HepG2 (cell line): ENCODE measurements around the gene SAP130. TPM values are rescaled to one million over a fixed set of nuclear protein-coding genes. Genes with fewer than 3 reads are reported as not detected.
A peak's percentile ranks its signal among the peaks of the same experiment; 100 is the strongest.

Experiments used
- ATAC-seq: fragments of 200-7000 bp; cut with Tn5 transposase; 3 replicates; pipeline ENCODE4 v1.9.1; 2020; ENCODE audit warnings: mild to moderate bottlenecking, moderate library complexity
- BruUV-seq: library from RNA; stranded (reverse); fragments of 400-500 nt; replicated peaks from 2 replicates; lab custom pipeline; 2021; lab: Mats Ljungman, UMichigan
- CTCF ChIA-PET: fragments of 300-600 bp; formaldehyde crosslinking; extraction: SDS; loops from one replicate; lab custom pipeline; 2021; ENCODE audit warnings: low total read pairs, inconsistent platforms, low intra/inter-chr PET ratio; lab: Yijun Ruan, JAX
- POLR2A ChIA-PET: fragments of 350-600 bp; sonication (Branson Sonifier 250); formaldehyde crosslinking; loops from one replicate; lab custom pipeline; 2020; ENCODE audit warnings: antibody characterized with exemption, inconsistent platforms; lab: Yijun Ruan, JAX
- DNase-seq: peaks from one replicate; pipeline ENCODE4 v3.0.0-alpha.2; 2015; ENCODE audit warnings: low spot score
- FAIRE-seq: peaks from 3 replicates; lab custom pipeline; 2011; peaks lifted over from hg19 to GRCh38; lab: Jason Lieb, UNC
- H2AFZ ChIP-seq: one replicate; pipeline ENCODE4 v1.6.1; 2011; ENCODE audit warnings: low read length, inconsistent platforms
- H3K27ac ChIP-seq: fragments of 300-600 bp; 3 replicates; pipeline ENCODE4 v1.8.0; 2011; ENCODE audit warnings: mixed run types, mild to moderate bottlenecking, mixed read lengths, low read length, inconsistent platforms; ENCODE audit not compliant: insufficient read depth; ENCODE audit errors: extremely low read length
- H3K27me3 ChIP-seq, 2 experiments: fragments of 200-600 bp in 1 of 2; 2 replicates in 1 of 2; 3 replicates in 1 of 2; pipeline versions ENCODE4 v1.6.0 to v1.8.0; 2011; ENCODE audit warnings: low read length in 2 of 2, mild to moderate bottlenecking in 2 of 2, moderate library complexity in 2 of 2, inconsistent platforms in 1 of 2; ENCODE audit not compliant: insufficient read depth in 2 of 2, control insufficient read depth in 1 of 2
- H3K36me3 ChIP-seq, 2 experiments: fragments of 200-600 bp in 1 of 2; replicated peaks in 1 of 2; 2 replicates in 1 of 2; 3 replicates in 1 of 2; pipeline versions ENCODE4 v1.5.1 to v1.8.0; 2011; ENCODE audit warnings: low read length in 2 of 2, inconsistent platforms in 1 of 2; ENCODE audit not compliant: insufficient read depth in 2 of 2, control insufficient read depth in 1 of 2
- H3K4me1 ChIP-seq: 2 replicates; pipeline ENCODE4 v1.5.1; 2012; ENCODE audit warnings: low read length, inconsistent platforms; ENCODE audit not compliant: insufficient read depth
- H3K4me2 ChIP-seq: 2 replicates; pipeline ENCODE4 v1.6.0; 2011; ENCODE audit warnings: low read depth, low read length, inconsistent platforms
- H3K4me3 ChIP-seq, 3 experiments: fragments of 200-600 bp in 1 of 3; sonication (generic), shearing (Covaris generic) in 1 of 3; replicated peaks in 1 of 3; 2 replicates each; pipeline ENCODE4 v1.5.1; 2011 to 2016; ENCODE audit warnings: low read length in 3 of 3, inconsistent platforms in 2 of 3, low read depth in 2 of 3, mild to moderate bottlenecking in 2 of 3, control low read depth in 1 of 3, mixed read lengths in 1 of 3; ENCODE audit not compliant: insufficient read depth in 1 of 3
- H3K79me2 ChIP-seq: one replicate; pipeline ENCODE4 v1.6.1; 2011; ENCODE audit warnings: low read length, inconsistent platforms; ENCODE audit not compliant: insufficient read depth
- H3K9ac ChIP-seq: 2 replicates; pipeline ENCODE4 v1.6.0; 2011; ENCODE audit warnings: mild to moderate bottlenecking, low read depth, low read length, inconsistent platforms; ENCODE audit not compliant: insufficient read depth
- H3K9me3 ChIP-seq: 2 replicates; pipeline ENCODE4 v1.5.1; 2012; ENCODE audit warnings: mild to moderate bottlenecking, low read length
- H4K20me1 ChIP-seq: 2 replicates; pipeline ENCODE4 v1.6.0; 2011; ENCODE audit warnings: inconsistent platforms, mild to moderate bottlenecking, low read length, moderate library complexity; ENCODE audit not compliant: insufficient read depth
- CC2D1A ChIP-seq: sonication (generic); formaldehyde crosslinking; IDR thresholded peaks from 2 replicates; pipeline ENCODE4 v1.8.1; 2023; ENCODE audit warnings: mild to moderate bottlenecking, missing genetic modification reagents
- KMT2B ChIP-seq: IDR thresholded peaks from 2 replicates; pipeline ENCODE4 v1.6.1; 2016; ENCODE audit warnings: missing genetic modification reagents, missing compliant biosample characterization
- MAFF ChIP-seq: IDR thresholded peaks from 2 replicates; pipeline ENCODE4 v1.6.1; 2011; ENCODE audit warnings: low read depth, low read length, improper control_type of control experiment
- NR2C2 ChIP-seq: sonication (generic); formaldehyde crosslinking; IDR thresholded peaks from 2 replicates; pipeline ENCODE4 v1.4.0; 2020; ENCODE audit warnings: missing genetic modification reagents, mild to moderate bottlenecking, moderate library complexity, borderline replicate concordance
- PHB2 ChIP-seq: fragments of 450-650 bp; IDR thresholded peaks from 2 replicates; pipeline ENCODE4 v1.6.1; 2018; ENCODE audit not compliant: partially characterized antibody
- SRSF4 ChIP-seq: fragments of 200-400 bp; formaldehyde crosslinking; IDR thresholded peaks from one replicate; pipeline ENCODE4 v1.6.1; 2018; ENCODE audit warnings: mild to moderate bottlenecking, low read depth, low read length, moderate library complexity; ENCODE audit not compliant: poor library complexity, severe bottlenecking
- STAT5B ChIP-seq: sonication (generic); formaldehyde crosslinking; IDR thresholded peaks from 2 replicates; pipeline ENCODE4 v1.4.0; 2020; ENCODE audit warnings: missing genetic modification reagents
- WIZ ChIP-seq: sonication (generic); formaldehyde crosslinking; IDR thresholded peaks from 2 replicates; pipeline ENCODE4 v1.5.1; 2020; ENCODE audit warnings: mild to moderate bottlenecking, missing genetic modification reagents
- ZNF552 ChIP-seq: sonication (generic); formaldehyde crosslinking; IDR thresholded peaks from 2 replicates; pipeline ENCODE4 v1.9.0; 2022; ENCODE audit warnings: missing genetic modification reagents, mild to moderate bottlenecking, borderline replicate concordance
- ZNF562 ChIP-seq: sonication (generic); formaldehyde crosslinking; IDR thresholded peaks from 2 replicates; pipeline ENCODE4 v1.8.0; 2022; ENCODE audit warnings: missing genetic modification reagents, borderline replicate concordance
- ZNF572 ChIP-seq: sonication (generic); formaldehyde crosslinking; IDR thresholded peaks from 2 replicates; pipeline ENCODE4 v1.5.1; 2020; ENCODE audit warnings: mild to moderate bottlenecking, missing genetic modification reagents
- ZNF7 ChIP-seq: IDR thresholded peaks from 2 replicates; pipeline ENCODE4 v1.6.1; 2016; ENCODE audit warnings: missing biosample characterization, missing genetic modification reagents
- ZNF775 ChIP-seq: sonication (generic); formaldehyde crosslinking; IDR thresholded peaks from 2 replicates; pipeline ENCODE4 v1.4.0; 2020; ENCODE audit warnings: missing genetic modification reagents, mild to moderate bottlenecking, moderate library complexity, borderline replicate concordance
- WGBS: methylation state at CpG from one replicate; pipeline ENCODE4 v1.1.6; 2017; ENCODE audit warnings: low lambda C conversion rate; 5-methylcytosine and 5-hydroxymethylcytosine counted together
- in situ Hi-C: cut with HindIII; loops from 2 replicates; pipeline ENCODE4 v1.10.0; 2017; ENCODE audit warnings: low pct_unique_long_range_greater_than_20kb; ENCODE audit not compliant: extremely low pct_ligation_motif_present
- intact Hi-C: fragments of 100-400 bp; cut with micrococcal nuclease; formaldehyde crosslinking; loops from one replicate; pipeline ENCODE4 v1.10.0; 2022; ENCODE audit not compliant: unreplicated experiment
- polyA plus RNA-seq, 8 experiments: library from polyadenylated mRNA; depleted of rRNA in 3 of 8; stranded (reverse) in 7 of 8; unstranded in 1 of 8; fragments of >200 nt; fragmentation: Illumina TruSeq in 4 of 8; extraction: Trizol in 4 of 8; gene quantifications; 2 replicates each; pipeline versions ENCODE4 v1.2.1 to v1.2.3, GENCODE V29; 2011 to 2016; ENCODE audit warnings: low read depth in 4 of 8, missing spikeins in 1 of 8, mixed read lengths in 1 of 8; ENCODE audit not compliant: insufficient read depth in 1 of 8
- total RNA-seq, 5 experiments: library from RNA; depleted of rRNA; stranded (reverse); fragments of >200 nt; fragmentation: Illumina TruSeq; extraction: Trizol; gene quantifications; 2 replicates each; pipeline ENCODE4 v1.2.3, GENCODE V29; 2016; ENCODE audit warnings: low read depth in 1 of 5
- TF ChIP-seq, protein P1 (sequence below): sonication (generic); formaldehyde crosslinking; IDR thresholded peaks from 2 replicates; pipeline ENCODE4 v1.5.1; 2020; ENCODE audit warnings: mild to moderate bottlenecking, missing genetic modification reagents
- TF ChIP-seq, protein P2 (sequence below): sonication (generic); formaldehyde crosslinking; IDR thresholded peaks from 2 replicates; pipeline ENCODE4 v1.5.0; 2020; ENCODE audit warnings: missing genetic modification reagents, mild to moderate bottlenecking, borderline replicate concordance
- TF ChIP-seq, protein P3 (sequence below): sonication (generic); formaldehyde crosslinking; IDR thresholded peaks from 2 replicates; pipeline ENCODE4 v1.9.0; 2022; ENCODE audit warnings: low read depth, missing genetic modification reagents

Gene SAP130
- total and polyA plus RNA-seq, 2 of the 13 experiments (the other 11 are each of a cell fraction or from before 2014, with no cell fraction given), result 11.1 to 18.6 TPM

DNA sequence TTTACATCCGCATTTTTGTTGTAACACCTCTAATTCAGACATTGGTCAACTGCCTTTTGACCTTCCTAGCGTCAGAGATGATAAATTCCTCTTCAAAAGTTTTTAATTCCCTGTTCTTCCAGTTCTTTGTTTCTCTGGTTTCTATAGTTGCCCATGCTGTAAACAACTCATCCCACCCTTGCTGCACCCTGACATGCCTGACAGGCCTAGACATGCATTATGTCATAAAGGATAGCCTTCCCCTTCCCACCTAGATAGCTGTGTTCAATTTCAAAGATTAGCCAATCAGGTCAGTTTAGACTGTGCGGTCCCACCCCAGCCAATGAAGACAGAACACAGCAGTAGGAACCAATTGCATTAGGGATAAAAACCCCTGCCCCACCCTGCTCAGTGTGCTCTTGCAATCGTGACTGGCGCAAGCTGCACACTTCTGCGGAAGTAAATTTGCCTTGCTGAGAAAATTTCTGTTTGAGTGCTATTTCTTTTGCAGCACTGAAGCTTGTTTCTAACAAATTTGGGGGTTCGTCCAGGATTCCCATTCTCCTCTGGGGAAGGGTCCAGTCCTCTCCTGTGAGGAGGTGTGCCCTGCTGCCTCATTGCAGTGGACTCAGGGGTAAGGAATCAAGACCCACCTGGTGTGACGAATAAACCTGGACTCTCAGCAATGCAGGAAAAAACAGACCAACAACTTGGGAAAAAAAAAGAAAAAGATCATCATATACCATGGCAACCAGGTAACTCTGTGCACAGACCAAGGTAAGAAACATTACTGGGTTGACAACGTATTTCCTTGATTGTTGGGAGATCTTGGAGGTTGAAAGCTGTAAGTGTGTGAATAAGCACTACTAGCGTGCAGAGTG is 9.1 kb upstream of the SAP130 start:
- no peak for ATAC-seq
- Histone ChIP-seq H3K4me2 (no peak overlapping the region), H3K36me3 (no peaks in the 10 kb centered on the region), H3K79me2 (no peaks in the 10 kb centered on the region), H3K9ac (no peak overlapping the region), H3K9me3 (peaks cover 42% of the 10 kb centered on the region), H3K27me3 (peaks cover 2 to 34% of the 10 kb centered on the region in 2 experiments; a peak in 4 of 5 replicates), H4K20me1 (no peaks in the 10 kb centered on the region), H2AFZ (no peak overlapping the region), H3K4me3 (no peak overlapping the region), H3K4me1 (no peaks in the 10 kb centered on the region), H3K27ac (no peak overlapping the region)
- ChIA-PET POLR2A (no interaction called here), CTCF (no interaction called here)
- no peak for DNase-seq
- TF ChIP-seq, protein P1, sequence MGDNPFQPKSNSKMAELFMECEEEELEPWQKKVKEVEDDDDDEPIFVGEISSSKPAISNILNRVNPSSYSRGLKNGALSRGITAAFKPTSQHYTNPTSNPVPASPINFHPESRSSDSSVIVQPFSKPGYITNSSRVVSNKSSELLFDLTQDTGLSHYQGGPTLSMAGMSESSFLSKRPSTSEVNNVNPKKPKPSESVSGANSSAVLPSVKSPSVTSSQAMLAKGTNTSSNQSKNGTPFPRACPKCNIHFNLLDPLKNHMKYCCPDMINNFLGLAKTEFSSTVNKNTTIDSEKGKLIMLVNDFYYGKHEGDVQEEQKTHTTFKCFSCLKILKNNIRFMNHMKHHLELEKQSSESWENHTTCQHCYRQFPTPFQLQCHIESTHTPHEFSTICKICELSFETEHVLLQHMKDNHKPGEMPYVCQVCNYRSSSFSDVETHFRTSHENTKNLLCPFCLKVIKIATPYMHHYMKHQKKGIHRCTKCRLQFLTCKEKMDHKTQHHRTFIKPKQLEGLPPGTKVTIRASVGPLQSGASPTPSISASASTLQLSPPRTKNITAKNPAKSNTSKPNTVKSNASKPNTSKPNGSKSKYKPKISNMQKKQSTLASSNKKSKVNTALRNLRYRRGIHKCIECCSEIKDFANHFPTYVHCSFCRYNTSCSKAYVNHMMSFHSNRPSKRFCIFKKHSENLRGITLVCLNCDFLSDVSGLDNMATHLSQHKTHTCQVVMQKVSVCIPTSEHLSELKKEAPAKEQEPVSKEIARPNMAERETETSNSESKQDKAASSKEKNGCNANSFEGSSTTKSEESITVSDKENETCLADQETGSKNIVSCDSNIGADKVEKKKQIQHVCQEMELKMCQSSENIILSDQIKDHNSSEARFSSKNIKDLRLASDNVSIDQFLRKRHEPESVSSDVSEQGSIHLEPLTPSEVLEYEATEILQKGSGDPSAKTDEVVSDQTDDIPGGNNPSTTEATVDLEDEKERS (CRISPR knock-in tag), result peak; percentile 55; the same call in 1 of the 2 replicates
- TF ChIP-seq MAFF (no peak), WIZ (CRISPR knock-in tag) (no peak), PHB2 (no peak), ZNF7 (CRISPR knock-in tag) (no peak), ZNF775 (CRISPR knock-in tag) (no peak), STAT5B (CRISPR knock-in tag) (no peak), ZNF552 (no peak), SRSF4 (no peak), ZNF562 (peak; percentile 98), NR2C2 (CRISPR knock-in tag) (no peak), KMT2B (CRISPR knock-in tag) (no peak), CC2D1A (CRISPR knock-in tag) (no peak), ZNF572 (no peak)
- TF ChIP-seq, protein P2, sequence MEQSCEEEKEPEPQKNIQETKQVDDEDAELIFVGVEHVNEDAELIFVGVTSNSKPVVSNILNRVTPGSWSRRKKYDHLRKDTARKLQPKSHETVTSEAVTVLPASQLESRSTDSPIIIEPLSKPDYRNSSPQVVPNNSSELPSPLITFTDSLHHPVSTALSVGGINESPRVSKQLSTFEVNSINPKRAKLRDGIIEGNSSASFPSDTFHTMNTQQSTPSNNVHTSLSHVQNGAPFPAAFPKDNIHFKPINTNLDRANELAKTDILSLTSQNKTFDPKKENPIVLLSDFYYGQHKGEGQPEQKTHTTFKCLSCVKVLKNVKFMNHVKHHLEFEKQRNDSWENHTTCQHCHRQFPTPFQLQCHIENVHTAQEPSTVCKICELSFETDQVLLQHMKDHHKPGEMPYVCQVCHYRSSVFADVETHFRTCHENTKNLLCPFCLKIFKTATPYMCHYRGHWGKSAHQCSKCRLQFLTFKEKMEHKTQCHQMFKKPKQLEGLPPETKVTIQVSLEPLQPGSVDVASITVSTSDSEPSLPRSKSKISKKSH (CRISPR knock-in tag), result 0 out of 2 replicates have a peak, but pooled peaks have one; percentile 40
- TF ChIP-seq, protein P3, sequence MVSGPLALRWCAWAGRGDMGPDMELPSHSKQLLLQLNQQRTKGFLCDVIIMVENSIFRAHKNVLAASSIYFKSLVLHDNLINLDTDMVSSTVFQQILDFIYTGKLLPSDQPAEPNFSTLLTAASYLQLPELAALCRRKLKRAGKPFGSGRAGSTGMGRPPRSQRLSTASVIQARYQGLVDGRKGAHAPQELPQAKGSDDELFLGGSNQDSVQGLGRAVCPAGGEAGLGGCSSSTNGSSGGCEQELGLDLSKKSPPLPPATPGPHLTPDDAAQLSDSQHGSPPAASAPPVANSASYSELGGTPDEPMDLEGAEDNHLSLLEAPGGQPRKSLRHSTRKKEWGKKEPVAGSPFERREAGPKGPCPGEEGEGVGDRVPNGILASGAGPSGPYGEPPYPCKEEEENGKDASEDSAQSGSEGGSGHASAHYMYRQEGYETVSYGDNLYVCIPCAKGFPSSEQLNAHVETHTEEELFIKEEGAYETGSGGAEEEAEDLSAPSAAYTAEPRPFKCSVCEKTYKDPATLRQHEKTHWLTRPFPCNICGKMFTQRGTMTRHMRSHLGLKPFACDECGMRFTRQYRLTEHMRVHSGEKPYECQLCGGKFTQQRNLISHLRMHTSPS (CRISPR knock-in tag), result no peak
- intact Hi-C loops, result no loop called here
- WGBS, result 49% methylated on average over 10 of the region's 10 CpGs
- no peak for FAIRE-seq
- no TSS peak for BruUV-seq
- in situ Hi-C loops, result no loop called here
